CD14-positive monocyte (primary cell): ENCODE measurements around the gene TMEM273. TPM values are rescaled to one million over a fixed set of nuclear protein-coding genes. Genes with fewer than 3 reads are reported as not detected.

ENCODE experiments used
- DNase-seq, 3 donors: peaks; one replicate each; pipeline ENCODE4 v3.0.0-alpha.2; 2011 to 2022
- H2AFZ ChIP-seq: 2 replicates; pipeline ENCODE4 v1.6.0; 2012; ENCODE audit warnings: mild to moderate bottlenecking, low read depth, low read length, inconsistent platforms; ENCODE audit not compliant: insufficient read depth, poor library complexity, severe bottlenecking
- H3K27ac ChIP-seq, 2 donors: 1 replicate in 1 of 2; 2 replicates in 1 of 2; pipeline ENCODE4 v1.5.1; 2012 to 2013; ENCODE audit warnings: low read length in 2 of 2, control low read depth in 1 of 2, inconsistent platforms in 1 of 2, low read depth in 1 of 2, mild to moderate bottlenecking in 1 of 2
- H3K27me3 ChIP-seq, 2 donors: one replicate each; pipeline versions ENCODE4 v1.6.0 to v1.6.1; 2011 to 2013; ENCODE audit warnings: low read length in 2 of 2; ENCODE audit not compliant: control insufficient read depth in 2 of 2, insufficient read depth in 2 of 2
- H3K36me3 ChIP-seq, 2 donors: replicated peaks in 1 of 2; 1 replicate in 1 of 2; 2 replicates in 1 of 2; pipeline versions ENCODE4 v1.5.1 to v1.6.1; 2012 to 2013; ENCODE audit warnings: low read length in 2 of 2, control low read depth in 1 of 2, inconsistent platforms in 1 of 2, mild to moderate bottlenecking in 1 of 2; ENCODE audit not compliant: insufficient read depth in 2 of 2, control insufficient read depth in 1 of 2
- H3K4me1 ChIP-seq, 2 donors: 1 replicate in 1 of 2; 2 replicates in 1 of 2; pipeline versions ENCODE4 v1.5.1 to v1.6.1; 2012 to 2013; ENCODE audit warnings: low read length in 2 of 2, control low read depth in 1 of 2, inconsistent platforms in 1 of 2, mild to moderate bottlenecking in 1 of 2, moderate library complexity in 1 of 2; ENCODE audit not compliant: insufficient read depth in 2 of 2, control insufficient read depth in 1 of 2
- H3K4me2 ChIP-seq: replicated peaks from 2 replicates; pipeline ENCODE3; 2012; ENCODE audit warnings: low read length, moderate library complexity, mild to moderate bottlenecking; ENCODE audit not compliant: poor library complexity, severe bottlenecking; ENCODE audit errors: extremely low read depth
- H3K4me3 ChIP-seq, 3 experiments: fragments of 200-600 bp in 1 of 3; sonication (generic) in 1 of 3; replicated peaks in 1 of 3; 1 replicate in 2 of 3; 2 replicates in 1 of 3; pipeline ENCODE4 v1.5.1; 2011 to 2013; ENCODE audit warnings: low read length in 3 of 3, mild to moderate bottlenecking in 3 of 3, control low read depth in 2 of 3, low read depth in 2 of 3, inconsistent platforms in 1 of 3, moderate library complexity in 1 of 3
- H3K79me2 ChIP-seq: 2 replicates; pipeline ENCODE4 v1.6.0; 2012; ENCODE audit warnings: mild to moderate bottlenecking, control low read depth, inconsistent platforms, low read length, moderate library complexity; ENCODE audit not compliant: insufficient read depth
- H3K9ac ChIP-seq: 2 replicates; pipeline ENCODE4 v1.6.0; 2017; ENCODE audit warnings: low read length, mild to moderate bottlenecking; ENCODE audit not compliant: insufficient read depth, poor library complexity, severe bottlenecking
- H3K9me3 ChIP-seq, 2 donors: replicated peaks in 1 of 2; 1 replicate in 1 of 2; 2 replicates in 1 of 2; pipeline versions ENCODE4 v1.5.1 to v1.6.1; 2012 to 2013; ENCODE audit warnings: low read length in 2 of 2, control low read depth in 1 of 2; ENCODE audit not compliant: control insufficient read depth in 1 of 2, insufficient read depth in 1 of 2
- H4K20me1 ChIP-seq: 2 replicates; pipeline ENCODE4 v1.6.0; 2012; ENCODE audit warnings: mild to moderate bottlenecking, low read length, control low read depth, moderate library complexity; ENCODE audit not compliant: insufficient read depth
- H3K27ac Mint-ChIP-seq, 7 donors: one replicate each; pipeline ENCODE4 v1.8.0; 2020; ENCODE audit warnings: mild to moderate bottlenecking in 7 of 7, mixed read lengths in 7 of 7, moderate library complexity in 6 of 7, inconsistent platforms in 2 of 7
- H3K27me3 Mint-ChIP-seq, 3 donors: one replicate each; pipeline ENCODE4 v1.8.0; 2021 to 2022; ENCODE audit warnings: low read depth in 3 of 3, mild to moderate bottlenecking in 3 of 3, mixed read lengths in 3 of 3, moderate library complexity in 3 of 3, inconsistent platforms in 1 of 3
- H3K36me3 Mint-ChIP-seq, 2 donors: one replicate each; pipeline ENCODE4 v1.8.0; 2020; ENCODE audit warnings: mixed read lengths in 2 of 2, inconsistent platforms in 1 of 2, mild to moderate bottlenecking in 1 of 2
- H3K4me1 Mint-ChIP-seq: one replicate; pipeline ENCODE4 v1.8.0; 2020; ENCODE audit warnings: mild to moderate bottlenecking, mixed read lengths
- H3K4me3 Mint-ChIP-seq, 2 donors: one replicate each; pipeline ENCODE4 v1.8.0; 2020; ENCODE audit warnings: mild to moderate bottlenecking in 2 of 2, mixed read lengths in 2 of 2, moderate library complexity in 1 of 2
- H3K9me3 Mint-ChIP-seq, 7 donors: one replicate each; pipeline ENCODE4 v1.8.0; 2020 to 2022; ENCODE audit warnings: mixed read lengths in 7 of 7, mild to moderate bottlenecking in 6 of 7, moderate library complexity in 6 of 7, inconsistent platforms in 2 of 7
- WGBS: methylation state at CpG from one replicate; pipeline ENCODE4 v1.1.5; 2013; ENCODE audit warnings: missing lambda C conversion rate; ENCODE audit not compliant: insufficient coverage; 5-methylcytosine and 5-hydroxymethylcytosine counted together
- intact Hi-C, 2 donors: fragments of 100-400 bp; cut with micrococcal nuclease; formaldehyde crosslinking; loops; one replicate each; pipeline versions ENCODE4 v1.15.0 to v1.15.1; 2023
- polyA plus RNA-seq, 3 donors: library from polyadenylated mRNA; depleted of rRNA in 1 of 3; unstranded in 2 of 3; stranded (reverse) in 1 of 3; fragments of 300-500 nt in 2 of 3; fragments of >200 nt in 1 of 3; fragmentation: Illumina TruSeq in 2 of 3; gene quantifications; 1 replicate in 2 of 3; 2 replicates in 1 of 3; pipeline ENCODE4 v1.2.3, GENCODE V29; 2012 to 2021
- TF ChIP-seq, protein P1 (sequence below): fragments of 200-600 bp; IDR thresholded peaks from one replicate; pipeline ENCODE4 v1.8.0; 2022; ENCODE audit warnings: antibody characterized with exemption, mild to moderate bottlenecking

TMEM273 gene
- polyA plus RNA-seq, 3 donors, result 6.7 to 7.9 (median 6.9) TPM

DNA sequence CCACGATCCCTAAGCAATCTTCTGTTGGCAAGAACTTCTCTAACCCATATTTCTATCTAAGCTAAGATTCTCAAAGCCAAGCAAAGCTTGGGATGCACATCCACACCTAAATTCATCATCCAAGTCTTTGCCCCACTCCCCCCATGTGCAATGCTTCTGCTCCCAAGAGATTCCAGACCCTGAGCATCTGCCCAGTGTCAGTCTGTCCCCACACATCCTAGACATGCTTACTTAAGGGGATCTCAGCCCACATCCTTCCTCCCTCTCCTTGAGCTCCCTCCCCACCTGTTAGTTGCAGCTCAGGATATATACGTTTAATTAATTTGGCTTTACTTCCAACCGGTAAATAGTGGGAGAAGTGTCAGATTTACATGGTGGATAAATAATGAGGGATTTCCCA is 17.0 kb upstream of the TMEM273 start:
- Mint-ChIP-seq H3K4me1 (peaks cover 2% of the 10 kb centered on the region), H3K9me3 (peaks cover 0 to 13% (median 8%) of the 10 kb centered on the region in 7 donors), H3K27me3 (peaks cover 5 to 12% (median 8%) of the 10 kb centered on the region in 3 donors), H3K27ac (no peak overlapping the region), H3K4me3 (no peak overlapping the region), H3K36me3 (no peaks in the 10 kb centered on the region)
- no peak for DNase-seq
- 100% methylated on average over 1 of the region's 3 CpGs for WGBS
- Histone ChIP-seq H3K27ac (no peak overlapping the region), H3K9ac (no peak overlapping the region), H3K27me3 (no peaks in the 10 kb centered on the region), H3K4me2 (no peak overlapping the region), H3K9me3 (peaks cover 3 to 4% of the 10 kb centered on the region in 2 donors), H3K4me3 (no peak overlapping the region), H3K36me3 (no peaks in the 10 kb centered on the region), H3K4me1 (no peaks in the 10 kb centered on the region), H2AFZ (no peak overlapping the region), H4K20me1 (no peaks in the 10 kb centered on the region), H3K79me2 (no peaks in the 10 kb centered on the region)
- TF ChIP-seq, protein P1, sequence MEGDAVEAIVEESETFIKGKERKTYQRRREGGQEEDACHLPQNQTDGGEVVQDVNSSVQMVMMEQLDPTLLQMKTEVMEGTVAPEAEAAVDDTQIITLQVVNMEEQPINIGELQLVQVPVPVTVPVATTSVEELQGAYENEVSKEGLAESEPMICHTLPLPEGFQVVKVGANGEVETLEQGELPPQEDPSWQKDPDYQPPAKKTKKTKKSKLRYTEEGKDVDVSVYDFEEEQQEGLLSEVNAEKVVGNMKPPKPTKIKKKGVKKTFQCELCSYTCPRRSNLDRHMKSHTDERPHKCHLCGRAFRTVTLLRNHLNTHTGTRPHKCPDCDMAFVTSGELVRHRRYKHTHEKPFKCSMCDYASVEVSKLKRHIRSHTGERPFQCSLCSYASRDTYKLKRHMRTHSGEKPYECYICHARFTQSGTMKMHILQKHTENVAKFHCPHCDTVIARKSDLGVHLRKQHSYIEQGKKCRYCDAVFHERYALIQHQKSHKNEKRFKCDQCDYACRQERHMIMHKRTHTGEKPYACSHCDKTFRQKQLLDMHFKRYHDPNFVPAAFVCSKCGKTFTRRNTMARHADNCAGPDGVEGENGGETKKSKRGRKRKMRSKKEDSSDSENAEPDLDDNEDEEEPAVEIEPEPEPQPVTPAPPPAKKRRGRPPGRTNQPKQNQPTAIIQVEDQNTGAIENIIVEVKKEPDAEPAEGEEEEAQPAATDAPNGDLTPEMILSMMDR, result no peak
- intact Hi-C loops, result no loop called here

DNA sequence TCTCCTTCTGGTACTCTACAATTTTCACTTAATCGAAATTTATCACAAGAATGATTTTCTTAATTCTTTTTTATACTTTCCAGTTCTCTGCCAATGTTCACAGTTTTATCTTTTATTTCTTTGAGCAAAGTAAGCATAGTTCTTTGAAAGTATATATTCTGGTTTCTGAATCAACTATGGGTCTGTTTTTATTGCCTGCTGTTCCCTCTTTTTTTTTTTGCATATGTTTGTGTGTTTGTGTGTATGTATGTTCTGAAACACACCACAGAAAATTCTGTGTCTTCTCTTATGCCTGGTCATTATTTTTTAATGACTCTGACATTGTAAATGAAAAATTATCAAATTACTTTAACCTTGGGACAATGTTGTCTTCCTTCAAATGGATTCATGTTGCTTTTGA is 15.9 kb upstream of the TMEM273 start:
- TF ChIP-seq, protein P1, result no peak
- Mint-ChIP-seq H3K9me3 (peaks cover 0 to 13% (median 8%) of the 10 kb centered on the region in 7 donors), H3K27ac (no peak overlapping the region), H3K27me3 (peaks cover 5 to 12% (median 6%) of the 10 kb centered on the region in 3 donors), H3K4me3 (no peak overlapping the region), H3K4me1 (peaks cover 2% of the 10 kb centered on the region), H3K36me3 (no peaks in the 10 kb centered on the region)
- Histone ChIP-seq H3K4me2 (no peak overlapping the region), H2AFZ (no peak overlapping the region), H3K4me1 (no peaks in the 10 kb centered on the region), H3K27me3 (no peaks in the 10 kb centered on the region), H3K79me2 (no peaks in the 10 kb centered on the region), H3K27ac (no peak overlapping the region), H3K9ac (no peak overlapping the region), H4K20me1 (no peaks in the 10 kb centered on the region), H3K9me3 (peaks cover 3 to 4% of the 10 kb centered on the region in 2 donors), H3K36me3 (no peaks in the 10 kb centered on the region), H3K4me3 (no peak overlapping the region)
- no CpG with 5 or more reads among the region's 1 CpG for WGBS
- intact Hi-C loops, result no loop called here
- DNase-seq, result no peak
